K562 (cell line): ENCODE data around the gene DEDD2. TPM values are rescaled to one million over a fixed set of nuclear protein-coding genes. Genes with fewer than 3 reads are reported as not detected.
A peak's percentile ranks its signal among the peaks of the same experiment; 100 is the strongest.

Source experiments
- BACH1 ChIP-seq: fragments of 200-800 bp; sonication (Bioruptor generic); IDR thresholded peaks from 2 replicates; pipeline ENCODE4 v1.6.1; 2016; ENCODE audit warnings: missing genetic modification characterization, missing compliant biosample characterization
- CREBBP ChIP-seq: IDR thresholded peaks from one replicate; pipeline ENCODE4 v1.6.1; 2012; ENCODE audit warnings: low read depth, mild to moderate bottlenecking, control low read depth, inconsistent platforms, low read length
- FIP1L1 ChIP-seq: fragments of 200-400 bp; formaldehyde crosslinking; IDR thresholded peaks from 2 replicates; pipeline ENCODE4 v1.6.1; 2018; ENCODE audit warnings: mild to moderate bottlenecking, low read depth, low read length; ENCODE audit not compliant: poor library complexity, severe bottlenecking
- NCOR1 ChIP-seq: fragments of 450-650 bp; IDR thresholded peaks from 2 replicates; pipeline ENCODE4 v1.6.1; 2016; ENCODE audit warnings: mild to moderate bottlenecking, moderate library complexity
- NR2C2 ChIP-seq, 2 experiments: fragments of 200-800 bp in 1 of 2; sonication (Bioruptor generic) in 1 of 2; sonication (generic) in 1 of 2; formaldehyde crosslinking in 1 of 2; IDR thresholded peaks; 2 replicates each; pipeline versions ENCODE4 v1.6.1 to v1.8.0; 2016 to 2022; ENCODE audit warnings: mild to moderate bottlenecking in 1 of 2, missing compliant biosample characterization in 1 of 2, missing genetic modification characterization in 1 of 2, missing genetic modification reagents in 1 of 2
- PHTF2 ChIP-seq: fragments of 250-450 bp; sonication (Bioruptor Pico); IDR thresholded peaks from 2 replicates; pipeline ENCODE4 v1.5.0; 2021; ENCODE audit warnings: mild to moderate bottlenecking
- POLR2B ChIP-seq: fragments of 450-650 bp; IDR thresholded peaks from 2 replicates; pipeline ENCODE4 v1.6.1; 2018; ENCODE audit warnings: low read depth; ENCODE audit not compliant: partially characterized antibody
- SMC3 ChIP-seq: conservative IDR thresholded peaks from 2 replicates; pipeline ENCODE4 v1.6.1; 2011; ENCODE audit warnings: low read depth, low read length, improper control_type of control experiment; ENCODE audit not compliant: insufficient read depth
- SPI1 ChIP-seq: IDR thresholded peaks from 2 replicates; pipeline ENCODE4 v1.6.1; 2011; ENCODE audit warnings: low read depth, low read length, control low read depth, borderline replicate concordance
- TAL1 ChIP-seq: fragments of 450-650 bp; IDR thresholded peaks from 2 replicates; pipeline ENCODE4 v1.6.1; 2016; ENCODE audit warnings: mild to moderate bottlenecking
- TARDBP ChIP-seq: fragments of 450-650 bp; IDR thresholded peaks from 2 replicates; pipeline ENCODE4 v1.6.1; 2016
- ZNF324 ChIP-seq: fragments of 250-450 bp; sonication (Bioruptor Pico); IDR thresholded peaks from 2 replicates; pipeline ENCODE4 v1.4.0; 2020; ENCODE audit warnings: mild to moderate bottlenecking
- polyA plus RNA-seq, 8 experiments: library from polyadenylated mRNA; depleted of rRNA in 4 of 8; stranded (reverse) in 5 of 8; unstranded in 3 of 8; fragments of >200 nt; fragmentation: Nextera tagmentation in 2 of 8; fragmentation: Illumina TruSeq in 1 of 8; extraction: Ambion mirVana in 2 of 8; extraction: Trizol in 1 of 8; gene quantifications; 2 replicates each; pipeline versions ENCODE4 v1.2.1 to v1.2.3, GENCODE V29; 2011 to 2014; ENCODE audit warnings: inconsistent platforms in 1 of 8, missing spikeins in 1 of 8
- total RNA-seq, 7 experiments: library from RNA; depleted of rRNA in 6 of 7; stranded (reverse); fragments of >200 nt in 6 of 7; fragmentation: Illumina TruSeq in 2 of 7; extraction: Trizol in 2 of 7; gene quantifications; 2 replicates each; pipeline versions ENCODE4 v1.2.1 to v1.2.3, GENCODE V29; 2011 to 2021; ENCODE audit warnings: low replicate concordance in 1 of 7
- TF ChIP-seq, protein P1 (sequence below): fragments of 450-650 bp; IDR thresholded peaks from 2 replicates; pipeline ENCODE4 v1.6.1; 2016; ENCODE audit warnings: borderline replicate concordance
- TF ChIP-seq, protein P2 (sequence below), 3 experiments: fragments of 200-800 bp in 1 of 3; fragments of 250-450 bp in 1 of 3; fragments of 450-650 bp in 1 of 3; sonication (Bioruptor Pico) in 1 of 3; sonication (Bioruptor generic) in 1 of 3; formaldehyde crosslinking in 1 of 3; IDR thresholded peaks; 2 replicates each; pipeline versions ENCODE4 v1.6.1 to v1.8.0; 2016 to 2022; ENCODE audit warnings: mild to moderate bottlenecking in 2 of 3, missing genetic modification characterization in 2 of 3, missing compliant biosample characterization in 1 of 3, moderate library complexity in 1 of 3
- TF ChIP-seq, protein P3 (sequence below): fragments of 200-800 bp; sonication (Bioruptor generic); IDR thresholded peaks from 2 replicates; pipeline ENCODE4 v1.6.1; 2017; ENCODE audit warnings: missing genetic modification characterization, missing compliant biosample characterization
- TF ChIP-seq, protein P4 (sequence below): IDR thresholded peaks from 2 replicates; pipeline ENCODE4 v1.6.1; 2011; ENCODE audit warnings: borderline replicate concordance, low read depth, mild to moderate bottlenecking, moderate library complexity, low read length; ENCODE audit not compliant: insufficient read depth, poor library complexity, severe bottlenecking

Gene DEDD2
- total and polyA plus RNA-seq, 9 of the 15 experiments (the other 6 are each of a cell fraction or from before 2014, with no cell fraction given): 4.3 to 43.0 (median 29.2) TPM

DNA sequence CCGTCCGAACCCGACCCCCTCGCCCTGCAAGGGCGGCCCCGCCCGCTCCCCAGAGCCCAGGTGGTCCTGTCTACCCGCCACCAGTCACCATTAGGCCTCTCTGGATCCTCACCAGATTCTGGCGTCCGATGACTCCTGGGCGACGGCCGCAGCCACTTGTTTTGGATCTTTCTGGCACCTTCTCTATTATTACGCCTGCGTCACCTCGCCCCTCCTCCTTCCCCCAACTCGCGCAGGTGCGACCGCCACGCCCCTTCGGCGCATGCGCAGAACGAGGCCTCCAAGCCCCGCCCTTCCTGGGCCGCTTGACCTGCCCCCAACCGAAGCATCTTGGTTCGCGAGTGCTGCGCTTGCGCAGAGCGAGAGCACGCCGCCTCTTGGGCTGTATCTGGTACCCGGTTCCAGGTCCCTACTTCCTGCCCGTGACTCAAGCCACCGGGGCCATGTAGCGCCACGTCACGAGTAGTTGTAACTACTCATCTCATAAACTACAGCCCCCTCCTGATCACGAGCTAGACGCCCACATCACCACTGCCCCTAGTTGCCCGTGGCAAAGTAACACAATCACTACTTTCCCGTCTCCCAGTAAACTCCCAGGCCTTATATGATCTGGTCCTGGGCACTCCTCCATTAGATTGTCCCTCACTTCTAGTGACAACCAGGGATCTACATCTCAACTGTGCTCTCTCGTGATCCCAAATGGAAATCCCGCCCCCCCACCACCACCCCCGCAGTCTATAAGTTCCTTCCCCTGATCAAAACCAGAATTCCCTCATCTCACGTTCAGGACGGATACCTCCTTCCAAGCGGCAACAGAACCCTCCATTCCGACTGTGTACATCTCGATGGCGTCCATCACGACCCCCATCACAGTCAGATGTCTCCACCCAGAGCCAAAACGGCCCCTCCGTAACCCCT is at the start of gene DEDD2 (continued):
- TF ChIP-seq CREBBP (no peak), TARDBP (0 out of 2 replicates have a peak, but pooled peaks have one; percentile 6), NCOR1 (no peak), FIP1L1 (no peak), SPI1 (peak; percentile 64; the same call in 1 of the 2 replicates), ZNF324 (CRISPR knock-in tag) (no peak), PHTF2 (no peak), NR2C2 (CRISPR knock-in tag; IDR thresholded peaks at IDR 0.05) (no peak), NR2C2 (tag; IDR thresholded peaks at IDR 0.05) (peak; percentile 81), SMC3 (no peak), POLR2B (peak; percentile 93), BACH1 (tag) (no peak), TAL1 (no peak)
- TF ChIP-seq, protein P1, sequence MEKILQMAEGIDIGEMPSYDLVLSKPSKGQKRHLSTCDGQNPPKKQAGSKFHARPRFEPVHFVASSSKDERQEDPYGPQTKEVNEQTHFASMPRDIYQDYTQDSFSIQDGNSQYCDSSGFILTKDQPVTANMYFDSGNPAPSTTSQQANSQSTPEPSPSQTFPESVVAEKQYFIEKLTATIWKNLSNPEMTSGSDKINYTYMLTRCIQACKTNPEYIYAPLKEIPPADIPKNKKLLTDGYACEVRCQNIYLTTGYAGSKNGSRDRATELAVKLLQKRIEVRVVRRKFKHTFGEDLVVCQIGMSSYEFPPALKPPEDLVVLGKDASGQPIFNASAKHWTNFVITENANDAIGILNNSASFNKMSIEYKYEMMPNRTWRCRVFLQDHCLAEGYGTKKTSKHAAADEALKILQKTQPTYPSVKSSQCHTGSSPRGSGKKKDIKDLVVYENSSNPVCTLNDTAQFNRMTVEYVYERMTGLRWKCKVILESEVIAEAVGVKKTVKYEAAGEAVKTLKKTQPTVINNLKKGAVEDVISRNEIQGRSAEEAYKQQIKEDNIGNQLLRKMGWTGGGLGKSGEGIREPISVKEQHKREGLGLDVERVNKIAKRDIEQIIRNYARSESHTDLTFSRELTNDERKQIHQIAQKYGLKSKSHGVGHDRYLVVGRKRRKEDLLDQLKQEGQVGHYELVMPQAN: peak; percentile 39; the same call in 1 of the 2 replicates
- TF ChIP-seq, protein P2, sequence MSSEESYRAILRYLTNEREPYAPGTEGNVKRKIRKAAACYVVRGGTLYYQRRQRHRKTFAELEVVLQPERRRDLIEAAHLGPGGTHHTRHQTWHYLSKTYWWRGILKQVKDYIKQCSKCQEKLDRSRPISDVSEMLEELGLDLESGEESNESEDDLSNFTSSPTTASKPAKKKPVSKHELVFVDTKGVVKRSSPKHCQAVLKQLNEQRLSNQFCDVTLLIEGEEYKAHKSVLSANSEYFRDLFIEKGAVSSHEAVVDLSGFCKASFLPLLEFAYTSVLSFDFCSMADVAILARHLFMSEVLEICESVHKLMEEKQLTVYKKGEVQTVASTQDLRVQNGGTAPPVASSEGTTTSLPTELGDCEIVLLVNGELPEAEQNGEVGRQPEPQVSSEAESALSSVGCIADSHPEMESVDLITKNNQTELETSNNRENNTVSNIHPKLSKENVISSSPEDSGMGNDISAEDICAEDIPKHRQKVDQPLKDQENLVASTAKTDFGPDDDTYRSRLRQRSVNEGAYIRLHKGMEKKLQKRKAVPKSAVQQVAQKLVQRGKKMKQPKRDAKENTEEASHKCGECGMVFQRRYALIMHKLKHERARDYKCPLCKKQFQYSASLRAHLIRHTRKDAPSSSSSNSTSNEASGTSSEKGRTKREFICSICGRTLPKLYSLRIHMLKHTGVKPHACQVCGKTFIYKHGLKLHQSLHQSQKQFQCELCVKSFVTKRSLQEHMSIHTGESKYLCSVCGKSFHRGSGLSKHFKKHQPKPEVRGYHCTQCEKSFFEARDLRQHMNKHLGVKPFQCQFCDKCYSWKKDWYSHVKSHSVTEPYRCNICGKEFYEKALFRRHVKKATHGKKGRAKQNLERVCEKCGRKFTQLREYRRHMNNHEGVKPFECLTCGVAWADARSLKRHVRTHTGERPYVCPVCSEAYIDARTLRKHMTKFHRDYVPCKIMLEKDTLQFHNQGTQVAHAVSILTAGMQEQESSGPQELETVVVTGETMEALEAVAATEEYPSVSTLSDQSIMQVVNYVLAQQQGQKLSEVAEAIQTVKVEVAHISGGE (CRISPR knock-in tag; IDR thresholded peaks at IDR 0.05): 0 out of 6 replicates have a peak, but pooled peaks of 1 of the 3 experiments have one; percentile 27
- TF ChIP-seq, protein P3, sequence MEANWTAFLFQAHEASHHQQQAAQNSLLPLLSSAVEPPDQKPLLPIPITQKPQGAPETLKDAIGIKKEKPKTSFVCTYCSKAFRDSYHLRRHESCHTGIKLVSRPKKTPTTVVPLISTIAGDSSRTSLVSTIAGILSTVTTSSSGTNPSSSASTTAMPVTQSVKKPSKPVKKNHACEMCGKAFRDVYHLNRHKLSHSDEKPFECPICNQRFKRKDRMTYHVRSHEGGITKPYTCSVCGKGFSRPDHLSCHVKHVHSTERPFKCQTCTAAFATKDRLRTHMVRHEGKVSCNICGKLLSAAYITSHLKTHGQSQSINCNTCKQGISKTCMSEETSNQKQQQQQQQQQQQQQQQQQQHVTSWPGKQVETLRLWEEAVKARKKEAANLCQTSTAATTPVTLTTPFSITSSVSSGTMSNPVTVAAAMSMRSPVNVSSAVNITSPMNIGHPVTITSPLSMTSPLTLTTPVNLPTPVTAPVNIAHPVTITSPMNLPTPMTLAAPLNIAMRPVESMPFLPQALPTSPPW (CRISPR knock-in tag): peak; percentile 93
- TF ChIP-seq, protein P4, sequence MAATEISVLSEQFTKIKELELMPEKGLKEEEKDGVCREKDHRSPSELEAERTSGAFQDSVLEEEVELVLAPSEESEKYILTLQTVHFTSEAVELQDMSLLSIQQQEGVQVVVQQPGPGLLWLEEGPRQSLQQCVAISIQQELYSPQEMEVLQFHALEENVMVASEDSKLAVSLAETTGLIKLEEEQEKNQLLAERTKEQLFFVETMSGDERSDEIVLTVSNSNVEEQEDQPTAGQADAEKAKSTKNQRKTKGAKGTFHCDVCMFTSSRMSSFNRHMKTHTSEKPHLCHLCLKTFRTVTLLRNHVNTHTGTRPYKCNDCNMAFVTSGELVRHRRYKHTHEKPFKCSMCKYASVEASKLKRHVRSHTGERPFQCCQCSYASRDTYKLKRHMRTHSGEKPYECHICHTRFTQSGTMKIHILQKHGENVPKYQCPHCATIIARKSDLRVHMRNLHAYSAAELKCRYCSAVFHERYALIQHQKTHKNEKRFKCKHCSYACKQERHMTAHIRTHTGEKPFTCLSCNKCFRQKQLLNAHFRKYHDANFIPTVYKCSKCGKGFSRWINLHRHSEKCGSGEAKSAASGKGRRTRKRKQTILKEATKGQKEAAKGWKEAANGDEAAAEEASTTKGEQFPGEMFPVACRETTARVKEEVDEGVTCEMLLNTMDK: peak; percentile 46
